H9 (cell line): ENCODE measurements around the gene PTPRK. TPM values are rescaled to one million over a fixed set of nuclear protein-coding genes. Genes with fewer than 3 reads are reported as not detected.

Experiments
- DNase-seq: peaks from one replicate; pipeline ENCODE4 v3.0.0-alpha.2; 2017
- H2AFZ ChIP-seq: one replicate; pipeline ENCODE4 v1.6.1; 2013; ENCODE audit warnings: mild to moderate bottlenecking, low read length, control low read depth, moderate library complexity
- H2AK5ac ChIP-seq: 2 replicates; pipeline ENCODE4 v1.6.1; 2013; ENCODE audit warnings: low read length, control low read depth, mixed read lengths; ENCODE audit not compliant: insufficient read length
- H2BK120ac ChIP-seq: one replicate; pipeline ENCODE4 v1.6.1; 2013; ENCODE audit warnings: low read depth, mild to moderate bottlenecking, low read length, control low read depth, inconsistent platforms; ENCODE audit not compliant: poor library complexity, severe bottlenecking
- H2BK12ac ChIP-seq: 2 replicates; pipeline ENCODE4 v1.6.1; 2013; ENCODE audit warnings: low read length, control low read depth, mixed read lengths, low read depth; ENCODE audit not compliant: insufficient read length
- H2BK15ac ChIP-seq: 2 replicates; pipeline ENCODE4 v1.6.1; 2013; ENCODE audit warnings: low read depth, low read length, control low read depth
- H2BK20ac ChIP-seq: one replicate; pipeline ENCODE4 v1.6.1; 2013; ENCODE audit warnings: low read depth, mild to moderate bottlenecking, low read length, control low read depth, inconsistent platforms; ENCODE audit not compliant: poor library complexity, severe bottlenecking
- H2BK5ac ChIP-seq: 2 replicates; pipeline ENCODE4 v1.6.1; 2013; ENCODE audit warnings: low read length, control low read depth, mixed read lengths; ENCODE audit not compliant: insufficient read length
- H3K14ac ChIP-seq: 2 replicates; pipeline ENCODE4 v1.6.1; 2013; ENCODE audit warnings: low read length, control low read depth; ENCODE audit not compliant: insufficient read depth
- H3K18ac ChIP-seq: 2 replicates; pipeline ENCODE4 v1.6.1; 2013; ENCODE audit warnings: low read depth, mild to moderate bottlenecking, mixed read lengths, low read length, control low read depth; ENCODE audit not compliant: insufficient read length
- H3K23ac ChIP-seq: 2 replicates; pipeline ENCODE4 v1.6.1; 2013; ENCODE audit warnings: low read length, control low read depth, mixed read lengths, low read depth; ENCODE audit not compliant: insufficient read length
- H3K23me2 ChIP-seq: 2 replicates; pipeline ENCODE4 v1.6.1; 2013; ENCODE audit warnings: low read depth, mild to moderate bottlenecking, mixed read lengths, low read length, control low read depth; ENCODE audit not compliant: insufficient read length, poor library complexity, severe bottlenecking
- H3K27ac ChIP-seq: 2 replicates; pipeline ENCODE4 v1.5.1; 2013; ENCODE audit warnings: low read length, control low read depth, mixed read lengths, low read depth; ENCODE audit not compliant: insufficient read length
- H3K27me3 ChIP-seq: 2 replicates; pipeline ENCODE4 v1.6.1; 2013; ENCODE audit warnings: low read length, control low read depth, inconsistent platforms; ENCODE audit not compliant: insufficient read depth
- H3K4ac ChIP-seq: 2 replicates; pipeline ENCODE4 v1.6.1; 2013; ENCODE audit warnings: low read depth, mild to moderate bottlenecking, control low read depth, inconsistent platforms, low read length, moderate library complexity
- H3K4me1 ChIP-seq: 2 replicates; pipeline ENCODE4 v1.6.1; 2013; ENCODE audit warnings: low read length, control low read depth, inconsistent platforms; ENCODE audit not compliant: insufficient read depth
- H3K4me2 ChIP-seq: 2 replicates; pipeline ENCODE4 v1.6.1; 2013; ENCODE audit warnings: low read length, control low read depth, mixed read lengths; ENCODE audit not compliant: insufficient read length, insufficient read depth
- H3K56ac ChIP-seq: 2 replicates; pipeline ENCODE4 v1.6.1; 2013; ENCODE audit warnings: low read depth, mild to moderate bottlenecking, mixed read lengths, low read length, control low read depth; ENCODE audit not compliant: insufficient read length
- H3K79me1 ChIP-seq: 2 replicates; pipeline ENCODE4 v1.6.1; 2013; ENCODE audit warnings: low read depth, mild to moderate bottlenecking, moderate library complexity, low read length, control low read depth, inconsistent platforms; ENCODE audit not compliant: insufficient read depth, poor library complexity, severe bottlenecking
- H3K79me2 ChIP-seq: 2 replicates; pipeline ENCODE4 v1.6.1; 2013; ENCODE audit warnings: low read length, control low read depth, inconsistent platforms; ENCODE audit not compliant: insufficient read depth
- H3K9ac ChIP-seq: 2 replicates; pipeline ENCODE4 v1.6.1; 2013; ENCODE audit warnings: low read length, control low read depth, mixed read lengths; ENCODE audit not compliant: insufficient read length; ENCODE audit errors: extremely low read depth
- H3K9me3 ChIP-seq: one replicate; pipeline ENCODE4 v1.6.1; 2013; ENCODE audit warnings: low read depth, low read length, inconsistent platforms; ENCODE audit not compliant: control insufficient read depth
- H3T11ph ChIP-seq: one replicate; pipeline ENCODE4 v1.6.1; 2013; ENCODE audit warnings: mild to moderate bottlenecking, low read length, control low read depth, inconsistent platforms
- H4K20me1 ChIP-seq: one replicate; pipeline ENCODE4 v1.6.1; 2013; ENCODE audit not compliant: control insufficient read depth, insufficient read length, insufficient read depth
- H4K5ac ChIP-seq: 2 replicates; pipeline ENCODE4 v1.6.1; 2013; ENCODE audit warnings: low read depth, mild to moderate bottlenecking, mixed read lengths, low read length, control low read depth; ENCODE audit not compliant: insufficient read length
- H4K8ac ChIP-seq: replicated peaks from 2 replicates; pipeline ENCODE4 v1.6.1; 2013; ENCODE audit warnings: low read length, control low read depth, mixed read lengths, low read depth; ENCODE audit not compliant: insufficient read length
- H4K91ac ChIP-seq: 2 replicates; pipeline ENCODE4 v1.6.1; 2013; ENCODE audit warnings: low read depth, mild to moderate bottlenecking, moderate library complexity, mixed read lengths, low read length, control low read depth; ENCODE audit not compliant: insufficient read length
- H3K27ac Mint-ChIP-seq, 3 experiments: 2 replicates in 2 of 3; 3 replicates in 1 of 3; pipeline ENCODE4 v1.8.0; 2020 to 2021; ENCODE audit warnings: mixed read lengths in 3 of 3, mild to moderate bottlenecking in 1 of 3, moderate library complexity in 1 of 3
- H3K27me3 Mint-ChIP-seq: 2 replicates; pipeline ENCODE4 v1.8.0; 2021; ENCODE audit warnings: low read depth, mild to moderate bottlenecking, moderate library complexity, mixed read lengths
- H3K36me3 Mint-ChIP-seq, 3 experiments: 2 replicates in 2 of 3; 3 replicates in 1 of 3; pipeline ENCODE4 v1.8.0; 2020 to 2021; ENCODE audit warnings: low read depth in 3 of 3, mixed read lengths in 3 of 3; ENCODE audit not compliant: insufficient read depth in 1 of 3
- H3K4me1 Mint-ChIP-seq, 2 experiments: 2 replicates each; pipeline ENCODE4 v1.8.0; 2020; ENCODE audit warnings: mixed read lengths in 2 of 2
- H3K4me3 Mint-ChIP-seq, 2 experiments: 2 replicates in 1 of 2; 3 replicates in 1 of 2; pipeline ENCODE4 v1.8.0; 2020 to 2021; ENCODE audit warnings: mild to moderate bottlenecking in 2 of 2, mixed read lengths in 2 of 2, moderate library complexity in 1 of 2
- H3K9me3 Mint-ChIP-seq, 2 experiments: 2 replicates in 1 of 2; 3 replicates in 1 of 2; pipeline ENCODE4 v1.8.0; 2020; ENCODE audit warnings: mild to moderate bottlenecking in 2 of 2, mixed read lengths in 2 of 2, moderate library complexity in 1 of 2
- WGBS: extraction: QIAGEN DNeasy Blood & Tissue Kit; methylation state at CpG from one replicate; pipeline ENCODE4 v1.1.7; 2013; ENCODE audit warnings: missing lambda C conversion rate, low lambda C conversion rate, mixed read lengths; ENCODE audit not compliant: insufficient read length; ENCODE audit errors: extremely low coverage; 5-methylcytosine and 5-hydroxymethylcytosine counted together
- total RNA-seq: library from RNA; stranded (reverse); gene quantifications from 2 replicates; pipeline ENCODE4 v1.2.1, GENCODE V29; 2021
- TF ChIP-seq, protein P1 (sequence below): fragments of 200-600 bp; sonication (generic); conservative IDR thresholded peaks from 3 replicates; pipeline ENCODE4 v1.8.0; 2021; ENCODE audit warnings: antibody characterized with exemption, mild to moderate bottlenecking

Gene PTPRK
- total RNA-seq, 1 experiment from 2014 or later = 47.9 TPM

DNA sequence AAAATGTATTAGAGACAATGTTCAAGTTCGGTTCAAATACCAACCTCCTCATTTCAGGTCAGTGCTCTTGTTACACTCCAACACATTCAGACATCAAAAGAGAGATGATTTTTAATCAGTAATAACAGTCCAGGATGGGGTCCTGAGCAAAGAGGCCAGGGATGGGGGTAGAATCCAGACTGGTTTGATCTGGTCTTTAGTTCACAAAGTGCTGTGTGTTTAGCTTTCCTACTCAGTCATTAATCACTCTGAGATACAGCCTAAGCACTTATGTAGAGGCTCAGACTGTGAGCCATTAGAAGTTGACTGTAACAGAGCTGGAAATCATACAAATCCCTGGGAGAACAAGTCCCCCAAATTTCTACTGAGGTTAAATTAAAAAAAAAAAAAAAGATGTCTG, 241.6 kb downstream of the PTPRK start:
- H3K27ac Mint-ChIP-seq = no peak overlapping the region
- H3K4ac ChIP-seq = no peak overlapping the region
- H4K8ac ChIP-seq = no peak overlapping the region
- no peak overlapping the region for H3T11ph ChIP-seq
- no peak overlapping the region for H2BK5ac ChIP-seq
- H2AFZ ChIP-seq = no peak overlapping the region
- no peak for DNase-seq
- no peaks in the 10 kb centered on the region for H3K23me2 ChIP-seq
- no peak overlapping the region for H3K56ac ChIP-seq
- TF ChIP-seq, protein P1, sequence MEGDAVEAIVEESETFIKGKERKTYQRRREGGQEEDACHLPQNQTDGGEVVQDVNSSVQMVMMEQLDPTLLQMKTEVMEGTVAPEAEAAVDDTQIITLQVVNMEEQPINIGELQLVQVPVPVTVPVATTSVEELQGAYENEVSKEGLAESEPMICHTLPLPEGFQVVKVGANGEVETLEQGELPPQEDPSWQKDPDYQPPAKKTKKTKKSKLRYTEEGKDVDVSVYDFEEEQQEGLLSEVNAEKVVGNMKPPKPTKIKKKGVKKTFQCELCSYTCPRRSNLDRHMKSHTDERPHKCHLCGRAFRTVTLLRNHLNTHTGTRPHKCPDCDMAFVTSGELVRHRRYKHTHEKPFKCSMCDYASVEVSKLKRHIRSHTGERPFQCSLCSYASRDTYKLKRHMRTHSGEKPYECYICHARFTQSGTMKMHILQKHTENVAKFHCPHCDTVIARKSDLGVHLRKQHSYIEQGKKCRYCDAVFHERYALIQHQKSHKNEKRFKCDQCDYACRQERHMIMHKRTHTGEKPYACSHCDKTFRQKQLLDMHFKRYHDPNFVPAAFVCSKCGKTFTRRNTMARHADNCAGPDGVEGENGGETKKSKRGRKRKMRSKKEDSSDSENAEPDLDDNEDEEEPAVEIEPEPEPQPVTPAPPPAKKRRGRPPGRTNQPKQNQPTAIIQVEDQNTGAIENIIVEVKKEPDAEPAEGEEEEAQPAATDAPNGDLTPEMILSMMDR = no peak
- no peak overlapping the region for H4K91ac ChIP-seq
- H3K9ac ChIP-seq = no peak overlapping the region
- H2BK120ac ChIP-seq = no peak overlapping the region
- H3K4me2 ChIP-seq = no peak overlapping the region
- H3K27me3 Mint-ChIP-seq = no peaks in the 10 kb centered on the region
- no peak overlapping the region for H4K5ac ChIP-seq
- H3K4me1 ChIP-seq = peaks cover 8% of the 10 kb centered on the region; the same call in 1 of the 2 replicates
- H2BK12ac ChIP-seq = no peak overlapping the region
- H3K18ac ChIP-seq = no peak overlapping the region
- no peaks in the 10 kb centered on the region for H3K27me3 ChIP-seq
- no peaks in the 10 kb centered on the region; a peak in 1 of 7 replicates for H3K36me3 Mint-ChIP-seq
- no peaks in the 10 kb centered on the region for H4K20me1 ChIP-seq
- H3K4me3 Mint-ChIP-seq = no peak overlapping the region
- no peaks in the 10 kb centered on the region for H3K9me3 ChIP-seq
- H3K23ac ChIP-seq = no peak overlapping the region
- peaks cover 28 to 42% of the 10 kb centered on the region in 2 experiments for H3K4me1 Mint-ChIP-seq
- H3K27ac ChIP-seq = no peak overlapping the region
- H3K79me1 ChIP-seq = peaks cover 2% of the 10 kb centered on the region
- no peak overlapping the region for H2AK5ac ChIP-seq
- H2BK15ac ChIP-seq = no peak overlapping the region
- H3K79me2 ChIP-seq = no peaks in the 10 kb centered on the region
- no peaks in the 10 kb centered on the region for H3K9me3 Mint-ChIP-seq
- H2BK20ac ChIP-seq = no peak overlapping the region
- whole genome bisulfite sequencing = no CpG with 5 or more reads among the region's 1 CpG
- H3K14ac ChIP-seq = no peak overlapping the region
